Spleen (tissue), 11 donors: ENCODE results near the gene HLA-G. TPM values are rescaled to one million over a fixed set of nuclear protein-coding genes. Genes with fewer than 3 reads are reported as not detected.

Experiments used
- DNase-seq: peaks from one replicate; pipeline ENCODE4 v3.0.0-alpha.2; 2020
- H3K27ac ChIP-seq, 8 donors: fragments of 200-600 bp; sonication (generic) in 7 of 8; 1 replicate in 4 of 8; 2 replicates in 4 of 8; pipeline versions ENCODE4 v1.5.0 to v1.8.0; 2016 to 2021; ENCODE audit warnings: inconsistent platforms in 4 of 8, mild to moderate bottlenecking in 4 of 8, moderate library complexity in 1 of 8
- H3K27me3 ChIP-seq, 7 donors: fragments of 200-600 bp; sonication (generic) in 6 of 7; replicated peaks in 1 of 7; 1 replicate in 4 of 7; 2 replicates in 3 of 7; pipeline versions ENCODE4 v1.5.0 to v1.8.0; 2016 to 2021; ENCODE audit warnings: inconsistent platforms in 3 of 7, mild to moderate bottlenecking in 1 of 7
- H3K36me3 ChIP-seq, 6 donors: fragments of 200-600 bp; sonication (generic) in 5 of 6; 1 replicate in 4 of 6; 2 replicates in 2 of 6; pipeline versions ENCODE4 v1.5.0 to v1.8.0; 2016 to 2021; ENCODE audit warnings: inconsistent platforms in 2 of 6
- H3K4me1 ChIP-seq, 6 donors: fragments of 200-600 bp; sonication (generic) in 5 of 6; 1 replicate in 3 of 6; 2 replicates in 3 of 6; pipeline versions ENCODE4 v1.5.0 to v1.8.0; 2016 to 2021; ENCODE audit warnings: inconsistent platforms in 3 of 6
- H3K4me3 ChIP-seq, 8 donors: fragments of 200-600 bp; sonication (generic) in 7 of 8; 1 replicate in 4 of 8; 2 replicates in 4 of 8; pipeline versions ENCODE4 v1.5.0 to v1.8.0; 2016 to 2021; ENCODE audit warnings: inconsistent platforms in 4 of 8, mild to moderate bottlenecking in 4 of 8, moderate library complexity in 2 of 8
- H3K9me3 ChIP-seq, 8 donors: fragments of 200-600 bp; sonication (generic) in 7 of 8; 1 replicate in 4 of 8; 2 replicates in 4 of 8; pipeline versions ENCODE4 v1.5.0 to v1.8.0; 2016 to 2021; ENCODE audit warnings: inconsistent platforms in 4 of 8
- CTCF ChIP-seq, 11 experiments: fragments of 200-600 bp in 7 of 11; fragments of 450-650 bp in 4 of 11; sonication (generic) in 4 of 11; IDR thresholded peaks in 8 of 11; conservative IDR thresholded peaks in 3 of 11; 1 replicate in 7 of 11; 2 replicates in 4 of 11; pipeline versions ENCODE4 v1.4.0 to v1.8.0; 2016 to 2021; ENCODE audit warnings: antibody characterized with exemption in 11 of 11, inconsistent platforms in 4 of 11, mild to moderate bottlenecking in 1 of 11
- POLR2A ChIP-seq, 3 donors: fragments of 450-650 bp; IDR thresholded peaks; one replicate each; pipeline ENCODE4 v1.5.1; 2017; ENCODE audit warnings: antibody characterized with exemption in 3 of 3, mild to moderate bottlenecking in 1 of 3
- POLR2AphosphoS5 ChIP-seq, 3 donors: sonication (generic); formaldehyde crosslinking; IDR thresholded peaks; one replicate each; pipeline ENCODE4 v1.5.1; 2017; ENCODE audit warnings: antibody characterized with exemption in 3 of 3
- WGBS, 5 donors: extraction: QIAGEN DNeasy Blood & Tissue Kit in 3 of 5; methylation state at CpG; one replicate each; pipeline versions ENCODE4 v1.1.5 to v1.1.7; 2013 to 2018; 5-methylcytosine and 5-hydroxymethylcytosine counted together
- intact Hi-C: fragments of 100-400 bp; cut with DNase I; formaldehyde crosslinking; loops from one replicate; pipeline ENCODE4 v1.15.0; 2023; ENCODE audit warnings: low total_unique reads
- polyA plus RNA-seq, 3 donors: library from polyadenylated mRNA; stranded (reverse); fragments of 200-250 nt; gene quantifications; one replicate each; pipeline ENCODE4 v1.2.1, GENCODE V29; 2013
- total RNA-seq, 7 donors: library from RNA; depleted of rRNA in 3 of 7; stranded (reverse); fragments of >200 nt in 3 of 7; fragmentation: NEBNext Ultra II Directional in 4 of 7; extraction: Animal tissue kit (Norgen Biotek cat#: 25700) in 4 of 7; gene quantifications; one replicate each; pipeline versions ENCODE4 v1.1.0 to v1.2.1, GENCODE V29; 2016 to 2021
- donor health status: healthy with polysubstance abuse.
- donor health status: DM: no; HTN: no; CAD: no; lungs with moderate emphysema.
- donor health status: DM: no; HTN: no; CAD: no.
- donor health status: Bipolar disorder and iron deficiency.
- donor health status: healthy.
- donor health status: DM: no; HTN: no; CAD: no.
- donor health status: DM: yes; HTN: yes; CAD: no.

The HLA-G gene
- total and polyA plus RNA-seq, 10 donors: 0.15 to 9.6 (median 1.4) TPM; not detected in 1

- TF ChIP-seq POLR2AphosphoS5 (IDR thresholded peaks at IDR 0.05) (no peak), POLR2A (IDR thresholded peaks at IDR 0.05) (no peak), CTCF (IDR thresholded peaks at IDR 0.05 in 8 of 11, conservative IDR thresholded peaks at IDR 0.05 in 3 of 11) (no peak)
- intact Hi-C loops: no loop called here
- 51 to 84% (median 72%) methylated on average over 3 of the region's 3 CpGs for WGBS, 5 donors
- Histone ChIP-seq H3K36me3 (no peaks in the 10 kb centered on the region), H3K27me3 (peaks cover 0 to 44% (median 3%) of the 10 kb centered on the region in 7 donors), H3K4me3 (no peak overlapping the region), H3K4me1 (peaks cover 0 to 25% (median 14%) of the 10 kb centered on the region in 6 donors), H3K9me3 (peaks cover 0 to 3% (median under 1%) of the 10 kb centered on the region in 8 donors), H3K27ac (no peak overlapping the region)
- no peak for DNase-seq
Observed at GRCh38 chr6:29793796-29794195, 33.8 kb upstream of the HLA-G start.

- H3K27ac ChIP-seq: no peak overlapping the region
Observed at GRCh38 chr6:29796026-29796425, 31.6 kb upstream of the HLA-G start.

GRCh38 chr6:29797135-29797534 lies 30.5 kb upstream of the HLA-G start:
- Histone ChIP-seq H3K4me1 (peaks cover 0 to 12% (median 7%) of the 10 kb centered on the region in 6 donors), H3K9me3 (no peaks in the 10 kb centered on the region), H3K4me3 (no peak overlapping the region), H3K27me3 (peaks cover 0 to 47% (median 1%) of the 10 kb centered on the region in 7 donors), H3K36me3 (no peaks in the 10 kb centered on the region), H3K27ac (no peak overlapping the region)
- TF ChIP-seq POLR2A (IDR thresholded peaks at IDR 0.05): no peak
- no peak for TF ChIP-seq POLR2AphosphoS5 (IDR thresholded peaks at IDR 0.05)
- TF ChIP-seq CTCF (IDR thresholded peaks at IDR 0.05 in 8 of 11, conservative IDR thresholded peaks at IDR 0.05 in 3 of 11): no peak
- 31 to 73% (median 54%) methylated on average over 2 of the region's 2 CpGs for whole genome bisulfite sequencing, 5 donors
- intact Hi-C loops: no loop called here
- DNase-seq: no peak

More at GRCh38 chr6:29796026-29796425, 31.6 kb upstream of the HLA-G start:
- DNase-seq: no peak
- peaks cover 0 to 23% (median 14%) of the 10 kb centered on the region in 6 donors for H3K4me1 ChIP-seq
- TF ChIP-seq POLR2AphosphoS5 (IDR thresholded peaks at IDR 0.05): no peak
- TF ChIP-seq CTCF (IDR thresholded peaks at IDR 0.05 in 8 of 11, conservative IDR thresholded peaks at IDR 0.05 in 3 of 11): no peak
- TF ChIP-seq POLR2A (IDR thresholded peaks at IDR 0.05): no peak
- H3K36me3 ChIP-seq: no peaks in the 10 kb centered on the region
- H3K4me3 ChIP-seq: no peak overlapping the region
- H3K9me3 ChIP-seq: no peaks in the 10 kb centered on the region
- intact Hi-C loops: no loop called here
- WGBS, 5 donors: 49 to 68% (median 60%) methylated on average over 2 of the region's 2 CpGs
- peaks cover 0 to 52% (median 3%) of the 10 kb centered on the region in 7 donors for H3K27me3 ChIP-seq

GRCh38 chr6:29797966-29798365 lies 29.7 kb upstream of the HLA-G start:
- Histone ChIP-seq H3K27me3 (peaks cover 0 to 38% (median 0%) of the 10 kb centered on the region in 7 donors), H3K9me3 (no peaks in the 10 kb centered on the region), H3K27ac (no peak overlapping the region), H3K4me3 (no peak overlapping the region), H3K4me1 (peaks cover 0 to 4% (median 3%) of the 10 kb centered on the region in 6 donors), H3K36me3 (no peaks in the 10 kb centered on the region)
- no peak for DNase-seq
- intact Hi-C loops: no loop called here
- TF ChIP-seq CTCF (IDR thresholded peaks at IDR 0.05 in 8 of 11, conservative IDR thresholded peaks at IDR 0.05 in 3 of 11) (no peak), POLR2A (IDR thresholded peaks at IDR 0.05) (no peak), POLR2AphosphoS5 (IDR thresholded peaks at IDR 0.05) (no peak)
- whole genome bisulfite sequencing, 5 donors: 86 to 93% (median 89%) methylated on average over 5 of the region's 5 CpGs
